ENCODE results near the gene SLC9A9. TPM values are rescaled to one million over a fixed set of nuclear protein-coding genes. Genes with fewer than 3 reads are reported as not detected.

SLC9A9 gene
- total RNA-seq, 4 donors from 2014 or later: 15.1 to 41.1 (median 20.7) TPM

GRCh38 chr3:143770391-143770790 is 77.9 kb downstream of the SLC9A9 start:
- no peak for TF ChIP-seq CTCF (IDR thresholded peaks at IDR 0.05; ENCODE audit: low read depth)

GRCh38 chr3:143769616-143770015 is 78.7 kb downstream of the SLC9A9 start:
- no peak for TF ChIP-seq CTCF (IDR thresholded peaks at IDR 0.05; ENCODE audit: low read depth)

- TF ChIP-seq CTCF (IDR thresholded peaks at IDR 0.05; ENCODE audit: low read depth): no peak
Observed at GRCh38 chr3:143764840-143765239, 83.4 kb downstream of the SLC9A9 start.

GRCh38 chr3:143763564-143764162 is 84.6 kb downstream of the SLC9A9 start:
- no peak for TF ChIP-seq CTCF (IDR thresholded peaks at IDR 0.05; ENCODE audit: low read depth)

GRCh38 chr3:143757691-143758090 is 90.6 kb downstream of the SLC9A9 start:
- no peak for TF ChIP-seq CTCF (IDR thresholded peaks at IDR 0.05; ENCODE audit: low read depth)

- no peak for TF ChIP-seq CTCF (IDR thresholded peaks at IDR 0.05; ENCODE audit: low read depth)
Observed at GRCh38 chr3:143755978-143756377, 92.3 kb downstream of the SLC9A9 start.

- TF ChIP-seq CTCF (IDR thresholded peaks at IDR 0.05; ENCODE audit: low read depth): no peak
Observed at GRCh38 chr3:143754090-143754489, 94.2 kb downstream of the SLC9A9 start.
